ENCODE measurements around the gene MTCL1.

- TF ChIP-seq POLR2AphosphoS5 (IDR thresholded peaks at IDR 0.05) (no peak), POLR2A (IDR thresholded peaks at IDR 0.05) (no peak)
- TF ChIP-seq, protein P1, sequence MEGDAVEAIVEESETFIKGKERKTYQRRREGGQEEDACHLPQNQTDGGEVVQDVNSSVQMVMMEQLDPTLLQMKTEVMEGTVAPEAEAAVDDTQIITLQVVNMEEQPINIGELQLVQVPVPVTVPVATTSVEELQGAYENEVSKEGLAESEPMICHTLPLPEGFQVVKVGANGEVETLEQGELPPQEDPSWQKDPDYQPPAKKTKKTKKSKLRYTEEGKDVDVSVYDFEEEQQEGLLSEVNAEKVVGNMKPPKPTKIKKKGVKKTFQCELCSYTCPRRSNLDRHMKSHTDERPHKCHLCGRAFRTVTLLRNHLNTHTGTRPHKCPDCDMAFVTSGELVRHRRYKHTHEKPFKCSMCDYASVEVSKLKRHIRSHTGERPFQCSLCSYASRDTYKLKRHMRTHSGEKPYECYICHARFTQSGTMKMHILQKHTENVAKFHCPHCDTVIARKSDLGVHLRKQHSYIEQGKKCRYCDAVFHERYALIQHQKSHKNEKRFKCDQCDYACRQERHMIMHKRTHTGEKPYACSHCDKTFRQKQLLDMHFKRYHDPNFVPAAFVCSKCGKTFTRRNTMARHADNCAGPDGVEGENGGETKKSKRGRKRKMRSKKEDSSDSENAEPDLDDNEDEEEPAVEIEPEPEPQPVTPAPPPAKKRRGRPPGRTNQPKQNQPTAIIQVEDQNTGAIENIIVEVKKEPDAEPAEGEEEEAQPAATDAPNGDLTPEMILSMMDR (IDR thresholded peaks at IDR 0.05 in 8 of 11, conservative IDR thresholded peaks at IDR 0.05 in 3 of 11), result no peak
Observed at GRCh38 chr18:8773980-8774379, 68.6 kb downstream of the MTCL1 start.
